SK-N-MC (cell line): Measurements from ENCODE around the gene FAM110D.

ENCODE experiments used
- EZH2 ChIP-seq: fragments of 200-600 bp; sonication (generic); IDR thresholded peaks from one replicate; pipeline ENCODE4 v1.6.1; 2017; ENCODE audit warnings: antibody characterized with exemption
- FOXP2 ChIP-seq: optimal IDR thresholded peaks from 2 replicates; pipeline ENCODE3; 2011; ENCODE audit warnings: mild to moderate bottlenecking, moderate library complexity; ENCODE audit not compliant: insufficient read depth; ENCODE audit errors: extremely low read length, control extremely low read depth
- POLR2AphosphoS5 ChIP-seq: IDR thresholded peaks from 2 replicates; pipeline ENCODE4 v1.6.1; 2012; ENCODE audit warnings: mild to moderate bottlenecking, low read depth, low read length, borderline replicate concordance

DNA sequence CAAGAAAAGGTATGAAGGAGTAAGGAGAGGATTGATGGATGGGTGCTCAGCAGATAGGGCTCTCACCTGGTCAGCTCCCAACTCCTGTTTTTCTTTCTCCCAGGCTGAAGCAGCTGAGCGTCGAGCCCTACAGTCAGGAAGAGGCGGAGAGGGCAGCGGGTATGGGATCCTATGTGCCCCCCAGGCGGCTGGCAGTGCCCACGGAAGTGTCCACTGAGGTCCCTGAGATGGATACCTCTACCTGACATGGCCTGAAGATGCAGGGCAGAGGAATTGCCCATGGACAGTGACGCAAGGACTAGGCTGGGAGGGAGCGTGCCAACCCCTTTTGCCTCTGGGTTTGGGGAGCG lies 11.6 kb downstream of the FAM110D start:
- TF ChIP-seq POLR2AphosphoS5 (no peak), EZH2 (no peak), FOXP2 (no peak)
